GM19023 (cell line): ENCODE data around the gene SLC66A1.

Experiments used
- ATAC-seq: cut with Tn5 transposase; IDR thresholded peaks from one replicate; pipeline ENCODE4 v1.9.1; 2021; ENCODE audit warnings: mild to moderate bottlenecking, moderate library complexity; ENCODE audit not compliant: unreplicated experiment

SLC66A1 gene

DNA sequence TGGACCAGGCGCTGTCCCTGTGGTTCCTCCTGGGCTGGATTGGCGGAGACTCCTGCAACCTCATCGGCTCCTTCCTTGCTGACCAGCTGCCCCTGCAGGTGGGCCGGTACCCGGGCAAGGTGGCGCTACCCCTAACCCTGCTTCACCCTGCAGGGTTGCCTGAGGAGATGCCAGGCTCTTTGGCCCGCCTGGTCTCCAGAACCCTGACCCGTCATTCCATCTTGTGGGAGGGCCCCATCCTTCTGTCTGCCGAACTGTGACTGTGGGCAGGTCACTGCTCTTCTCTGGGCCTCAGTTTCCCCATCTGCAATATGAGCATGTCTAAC, 12.5 kb downstream of the SLC66A1 start:
- no peak for ATAC-seq

DNA sequence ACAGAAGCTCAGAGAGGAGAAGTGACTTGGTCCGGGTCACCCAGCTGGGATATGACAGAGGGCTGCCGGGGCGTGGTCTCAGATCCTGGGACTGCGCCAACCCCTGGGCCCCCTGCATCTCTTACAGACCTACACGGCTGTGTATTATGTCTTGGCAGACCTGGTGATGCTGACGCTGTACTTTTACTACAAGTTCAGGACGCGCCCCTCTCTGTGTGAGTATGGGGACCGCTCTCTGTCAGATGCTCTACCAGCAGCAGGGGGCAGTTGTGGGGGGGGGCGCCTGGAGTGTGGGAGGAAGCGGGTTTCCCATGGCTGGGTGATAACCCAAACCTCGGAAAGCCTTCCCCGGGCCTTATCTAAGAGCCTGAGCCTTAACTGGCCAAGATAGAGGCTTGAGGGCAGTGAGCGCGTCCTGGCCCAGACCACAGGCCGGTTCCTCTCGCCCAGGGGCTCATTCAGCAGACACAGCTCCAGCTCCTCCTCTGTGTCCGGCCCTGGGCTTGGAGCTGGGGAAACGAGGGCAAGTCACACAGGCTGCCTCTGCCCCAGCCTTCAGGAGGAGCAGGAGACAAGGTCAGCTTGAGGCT, 13.3 kb downstream of the SLC66A1 start:
- ATAC-seq: no peak

DNA sequence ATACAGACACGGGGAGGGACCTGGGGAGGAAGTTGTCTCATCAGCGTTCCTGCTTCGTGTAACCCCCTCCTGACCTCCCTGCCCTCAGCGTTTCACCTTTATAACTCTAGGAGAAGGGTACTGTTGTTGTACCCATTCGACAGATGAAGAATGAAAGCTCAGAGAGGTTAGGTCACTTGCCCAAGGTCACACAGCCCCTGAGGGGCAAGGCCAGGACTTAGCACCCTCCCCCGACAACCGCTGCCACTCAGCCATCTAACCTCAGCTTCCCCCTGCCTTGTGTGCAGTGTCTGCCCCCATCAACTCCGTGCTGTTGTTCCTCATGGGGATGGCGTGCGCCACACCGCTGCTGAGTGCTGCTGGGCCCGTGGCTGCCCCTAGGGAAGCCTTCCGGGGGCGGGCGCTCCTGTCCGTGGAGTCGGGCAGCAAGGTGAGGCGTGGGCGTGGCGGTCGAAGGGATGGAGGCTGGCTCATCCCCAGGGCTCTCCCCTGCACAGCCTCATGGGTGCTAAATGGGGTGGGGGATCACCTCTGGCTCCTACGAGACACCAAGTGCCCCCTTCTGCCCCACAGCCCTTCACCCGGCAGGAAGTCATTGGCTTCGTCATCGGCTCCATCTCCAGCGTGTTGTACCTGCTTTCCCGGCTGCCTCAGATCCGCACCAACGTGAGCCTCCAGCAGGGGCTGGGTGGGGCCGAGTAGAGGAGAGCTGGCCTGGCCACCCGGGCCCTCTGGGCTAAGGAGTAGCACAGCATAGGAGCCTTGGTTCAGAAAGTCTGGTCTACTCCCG, 14.0 kb downstream of the SLC66A1 start:
- no peak for ATAC-seq

DNA sequence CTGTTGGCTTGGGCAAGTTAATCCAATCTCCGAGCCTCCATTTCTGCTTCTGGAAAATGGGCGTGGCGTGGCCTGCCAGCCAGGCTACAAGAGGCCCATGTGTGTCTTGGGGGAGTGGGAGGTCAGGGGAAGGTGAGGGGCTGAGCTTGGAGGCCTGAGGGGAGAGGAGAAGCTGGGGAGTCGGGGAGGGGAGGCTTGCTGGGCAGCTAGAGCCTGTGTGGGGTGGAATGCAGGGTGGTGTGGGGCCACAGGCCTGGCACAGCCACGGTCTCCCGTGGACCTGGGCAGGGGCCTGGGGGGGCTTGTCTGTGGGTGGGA, 14.6 kb downstream of the SLC66A1 start:
- no peak for ATAC-seq

DNA sequence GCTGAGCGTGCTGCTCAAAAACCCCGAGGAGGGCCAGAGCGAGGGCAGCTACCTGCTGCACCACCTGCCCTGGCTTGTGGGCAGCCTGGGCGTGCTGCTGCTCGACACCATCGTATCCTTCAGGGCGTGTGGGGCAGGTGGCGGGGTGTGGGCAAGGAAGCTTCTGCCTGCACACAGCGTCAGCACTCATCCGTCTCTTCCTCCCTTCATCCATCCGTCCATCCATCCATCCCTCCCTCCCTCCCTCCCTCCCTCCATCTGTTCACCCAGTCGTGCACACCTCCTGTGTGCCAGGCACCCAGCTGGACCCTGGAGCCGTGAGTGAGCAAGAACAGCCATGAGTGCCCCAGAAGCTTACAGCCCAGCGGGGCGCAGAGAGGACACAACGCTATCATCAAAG, 15.2 kb downstream of the SLC66A1 start:
- ATAC-seq: no peak

DNA sequence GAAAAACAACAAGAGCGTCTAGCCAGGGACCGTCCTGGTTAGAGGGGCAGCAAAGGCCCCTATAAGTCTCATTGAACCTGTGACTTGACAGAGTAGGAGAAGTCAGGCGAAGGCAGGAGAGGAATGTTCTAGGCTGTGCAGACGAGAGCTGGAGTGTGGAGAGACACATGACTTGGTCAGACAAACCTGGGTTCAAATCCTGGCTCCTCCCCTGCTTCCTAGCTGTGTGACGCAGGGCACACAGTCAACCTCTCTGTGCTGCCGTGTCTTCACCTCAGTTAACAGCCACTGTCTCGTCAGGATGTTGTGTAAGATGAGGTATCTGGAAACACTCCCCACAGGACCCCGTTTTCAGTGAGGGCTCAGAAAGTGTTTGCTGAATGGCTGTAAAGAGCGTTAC, 15.6 kb downstream of the SLC66A1 start:
- ATAC-seq: no peak

DNA sequence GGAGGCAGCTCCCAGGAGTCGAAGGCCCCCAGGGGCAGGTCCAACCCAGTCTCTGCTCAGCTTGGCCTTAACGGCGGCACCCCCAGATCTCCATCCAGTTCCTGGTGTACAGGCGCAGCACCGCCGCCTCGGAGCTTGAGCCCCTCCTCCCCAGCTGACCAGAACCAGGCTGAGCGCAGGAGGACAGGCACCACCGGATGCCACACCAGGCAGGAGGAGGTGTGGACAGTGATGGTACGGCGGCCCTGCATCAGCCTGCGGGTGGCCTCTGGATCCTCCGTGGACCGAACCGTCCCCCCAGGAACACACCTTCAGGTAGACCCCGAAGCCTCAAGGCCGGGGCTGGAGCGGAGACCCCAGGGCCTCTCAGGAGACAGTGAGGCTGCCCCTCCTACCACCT, 16.4 kb downstream of the SLC66A1 start:
- ATAC-seq: no peak

DNA sequence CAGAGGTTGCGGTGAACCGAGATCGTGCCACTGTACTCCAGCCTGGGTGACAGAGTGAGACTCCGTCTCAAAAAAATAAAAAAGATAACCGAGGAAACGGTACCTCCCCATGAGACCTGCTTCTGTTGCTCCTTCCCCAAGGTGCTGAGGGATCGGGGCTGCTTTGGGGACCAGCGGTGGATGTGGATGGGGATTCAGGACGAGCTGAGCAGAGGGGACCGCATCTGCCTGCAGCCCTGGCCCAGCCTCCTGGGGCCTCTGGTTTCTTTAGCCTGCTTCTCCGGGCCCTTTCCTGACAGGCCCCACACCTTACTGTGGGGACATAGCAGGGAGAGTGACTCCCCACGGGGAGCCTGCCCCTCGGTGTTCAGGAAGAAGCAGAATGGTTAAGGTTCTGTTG, 17.1 kb downstream of the SLC66A1 start:
- no peak for ATAC-seq

DNA sequence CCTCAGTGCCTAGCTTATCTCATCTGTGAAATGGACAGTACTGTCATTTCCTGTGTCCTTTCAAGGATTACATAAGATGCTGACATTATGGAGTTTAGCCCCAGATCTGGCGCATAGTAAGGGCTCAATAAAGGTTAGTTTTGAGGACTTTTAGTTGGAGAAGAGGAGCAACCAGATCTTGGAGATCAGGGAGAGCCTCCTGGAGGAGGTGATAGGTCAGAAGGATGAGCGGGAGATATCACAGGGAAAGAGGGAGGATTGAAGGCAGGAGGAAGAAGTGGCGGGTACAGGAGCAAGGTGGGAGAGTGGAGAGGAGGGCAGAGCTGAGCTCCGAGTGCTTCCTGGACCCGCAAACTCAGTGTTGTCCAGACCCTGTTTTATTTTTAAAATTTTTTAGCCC, 17.5 kb downstream of the SLC66A1 start:
- ATAC-seq: no peak

DNA sequence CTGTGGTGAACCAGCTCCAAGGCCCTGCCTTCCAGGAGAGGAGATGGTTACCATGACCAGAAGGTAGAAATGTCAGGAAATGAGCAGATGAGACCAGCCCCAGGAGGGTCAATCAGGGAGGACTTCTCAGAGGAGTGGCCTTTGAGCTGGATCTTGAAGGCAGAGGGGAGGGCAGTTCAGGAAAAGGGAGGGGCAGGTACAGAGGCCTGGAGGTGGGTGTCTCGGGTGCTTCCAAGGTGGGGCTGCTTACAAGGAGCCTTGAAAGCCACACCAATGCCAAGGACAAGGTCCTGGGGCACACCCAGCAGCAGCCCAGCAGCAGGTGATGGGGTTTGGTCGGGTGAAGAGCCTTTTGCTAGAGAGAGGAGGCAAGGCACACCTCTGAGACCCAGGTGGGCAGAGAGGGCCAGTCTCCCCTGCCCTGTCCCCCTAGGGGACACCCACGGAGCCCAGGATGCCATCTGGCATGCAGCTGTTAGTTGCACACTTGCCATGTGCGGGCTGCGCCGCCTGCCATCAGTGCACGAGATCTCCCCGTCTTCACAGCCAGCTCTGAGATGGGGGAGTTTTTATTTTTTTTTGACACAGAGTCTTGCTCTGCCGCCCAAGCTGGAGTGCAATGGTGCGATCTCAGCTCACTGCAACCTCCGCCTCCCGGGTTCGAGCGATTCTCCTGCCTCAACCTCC, 18.5 kb downstream of the SLC66A1 start:
- ATAC-seq: no peak

DNA sequence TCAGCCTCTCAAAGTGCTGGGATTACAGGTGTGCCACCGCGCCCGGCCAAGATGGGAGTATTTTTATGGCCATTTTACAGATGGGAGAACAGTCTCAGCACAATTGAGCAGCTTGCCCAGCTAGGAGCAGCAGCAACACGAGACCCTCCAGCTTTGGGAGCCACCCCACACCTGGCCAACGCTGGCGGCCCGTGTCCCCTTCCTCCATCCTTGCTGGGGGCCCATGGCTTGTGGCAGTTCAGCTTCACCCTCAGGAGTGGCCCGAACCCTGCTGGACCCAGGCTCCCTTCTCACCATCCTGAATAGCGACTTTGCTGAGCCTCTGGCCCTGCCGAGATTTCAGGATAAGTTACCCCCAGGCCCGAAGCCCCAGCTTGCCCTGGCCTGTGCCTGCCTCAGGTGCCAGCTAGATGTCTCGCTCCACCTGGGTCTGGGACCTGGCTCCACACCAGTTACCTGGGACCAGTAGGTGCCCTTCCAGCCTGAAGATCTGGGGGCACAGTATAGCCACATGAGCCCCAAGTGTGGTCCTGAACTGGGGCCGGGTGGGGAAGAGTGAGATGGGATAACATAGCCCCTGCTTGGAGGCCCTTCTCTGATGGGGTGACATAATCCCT, 19.2 kb downstream of the SLC66A1 start:
- no peak for ATAC-seq

DNA sequence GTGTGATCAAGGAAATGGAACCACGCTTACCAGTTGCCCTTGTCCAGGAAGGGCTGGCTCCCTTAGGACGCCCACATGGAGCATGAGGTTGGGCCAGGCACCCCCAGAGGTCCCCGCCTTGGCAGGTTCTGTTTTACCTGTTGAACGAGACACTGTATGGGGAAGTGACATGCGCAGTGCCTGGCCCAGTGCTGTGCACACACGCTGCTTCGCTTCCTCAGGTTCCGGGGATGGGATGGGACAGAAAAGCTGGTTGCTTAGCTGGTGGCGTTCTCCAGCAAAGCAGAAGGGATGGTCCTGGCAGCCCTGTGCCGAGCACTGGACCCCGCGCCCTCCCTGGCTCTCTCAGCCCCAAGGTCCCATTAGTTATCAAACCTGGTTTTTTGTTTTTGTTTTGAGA, 20.7 kb downstream of the SLC66A1 start:
- no peak for ATAC-seq

DNA sequence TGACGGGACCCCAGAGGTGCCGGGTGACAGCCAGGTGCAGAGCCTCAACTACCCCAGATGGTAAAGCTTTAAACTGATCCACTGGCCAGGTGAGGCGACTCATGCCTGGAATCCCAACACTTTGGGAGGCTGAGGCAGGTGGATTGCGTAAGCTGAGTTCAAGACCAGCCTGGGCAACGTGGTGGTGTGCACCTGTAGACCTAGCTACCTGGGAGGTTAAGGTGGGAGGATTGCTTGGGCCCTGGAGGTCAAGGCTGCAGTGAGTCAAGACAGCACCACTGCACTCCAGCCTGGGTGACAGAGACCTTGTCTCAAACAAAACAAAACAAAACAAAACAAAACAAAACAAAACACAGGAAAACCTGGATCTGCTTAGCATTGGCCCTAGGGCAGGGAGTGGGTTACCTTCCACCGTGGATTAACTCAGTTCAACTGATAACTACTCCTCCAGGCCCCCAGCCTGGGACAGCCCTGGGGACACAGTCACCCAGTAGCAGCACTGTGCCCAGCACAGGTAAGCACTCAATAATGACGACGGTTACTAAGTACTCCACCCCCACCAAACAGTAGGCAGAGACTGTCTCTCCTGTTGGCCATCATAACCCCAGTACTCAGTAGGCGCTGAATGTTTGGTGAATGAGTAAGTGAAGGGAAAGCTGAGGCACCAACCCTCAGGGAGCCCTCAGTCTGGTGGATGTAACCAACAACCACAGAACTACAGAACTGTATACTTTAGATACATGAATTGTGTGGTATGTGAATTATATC, 21.6 kb downstream of the SLC66A1 start:
- ATAC-seq: no peak

DNA sequence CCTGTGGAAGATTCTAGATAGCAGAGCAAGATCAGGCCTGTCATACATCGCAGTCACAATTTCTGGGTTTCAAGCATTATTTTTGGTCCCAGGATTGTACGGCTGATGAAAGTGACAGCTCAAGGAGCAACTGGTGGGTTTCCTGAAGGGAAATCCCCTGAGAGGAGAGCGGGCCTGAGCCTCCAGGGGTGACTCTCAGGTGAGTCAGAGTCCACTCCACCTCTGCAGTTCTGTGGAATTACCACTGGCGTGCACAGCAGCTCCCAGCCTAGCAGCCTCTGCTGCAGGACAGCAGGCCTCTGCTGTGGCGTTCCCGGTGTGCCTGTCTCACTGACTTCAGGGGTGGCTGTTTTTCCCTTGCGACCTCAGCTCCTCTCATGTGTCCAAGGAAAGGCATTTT, 24.4 kb downstream of the SLC66A1 start:
- ATAC-seq: no peak

DNA sequence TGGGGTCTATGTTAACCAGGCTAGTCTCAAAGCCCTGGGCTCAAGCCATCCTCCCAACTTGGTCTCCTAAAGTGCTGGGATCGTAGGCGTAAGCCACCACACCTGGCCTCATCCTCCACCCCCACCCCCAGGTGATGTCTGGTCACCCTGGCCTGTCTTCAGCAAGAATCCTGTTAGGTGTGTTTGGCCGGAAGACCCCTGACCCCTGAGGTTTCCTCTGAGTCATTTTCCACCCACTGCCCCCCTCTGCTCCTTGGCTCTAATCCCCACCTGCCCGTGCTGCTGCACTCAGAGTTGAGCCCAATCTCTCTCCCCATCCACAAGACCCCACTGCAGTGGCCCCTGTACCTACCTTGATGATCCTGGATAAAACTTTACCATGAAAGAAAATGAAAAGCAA, 25.2 kb downstream of the SLC66A1 start:
- no peak for ATAC-seq

DNA sequence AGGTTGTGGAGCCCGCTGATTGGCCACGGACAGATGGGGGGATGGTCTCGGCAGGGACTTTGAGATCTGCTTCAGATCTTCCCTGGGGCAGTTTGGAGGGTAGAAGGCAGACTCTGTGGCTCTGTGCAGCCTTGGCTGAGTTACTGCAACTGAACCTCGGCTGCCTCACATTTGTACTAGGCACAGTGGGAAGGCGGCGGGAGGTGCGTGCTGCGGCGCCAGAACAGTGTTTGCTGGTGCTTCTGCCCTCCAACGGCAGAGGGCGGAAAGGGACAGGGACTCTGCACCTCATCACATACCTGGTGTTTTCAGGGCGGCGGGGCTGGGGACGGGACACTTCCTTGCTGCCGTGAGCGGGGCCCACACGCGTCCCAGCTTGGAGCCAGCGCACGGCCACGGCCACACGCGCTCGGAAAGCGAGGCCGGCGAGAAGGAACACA, 26.2 kb downstream of the SLC66A1 start:
- no peak for ATAC-seq

DNA sequence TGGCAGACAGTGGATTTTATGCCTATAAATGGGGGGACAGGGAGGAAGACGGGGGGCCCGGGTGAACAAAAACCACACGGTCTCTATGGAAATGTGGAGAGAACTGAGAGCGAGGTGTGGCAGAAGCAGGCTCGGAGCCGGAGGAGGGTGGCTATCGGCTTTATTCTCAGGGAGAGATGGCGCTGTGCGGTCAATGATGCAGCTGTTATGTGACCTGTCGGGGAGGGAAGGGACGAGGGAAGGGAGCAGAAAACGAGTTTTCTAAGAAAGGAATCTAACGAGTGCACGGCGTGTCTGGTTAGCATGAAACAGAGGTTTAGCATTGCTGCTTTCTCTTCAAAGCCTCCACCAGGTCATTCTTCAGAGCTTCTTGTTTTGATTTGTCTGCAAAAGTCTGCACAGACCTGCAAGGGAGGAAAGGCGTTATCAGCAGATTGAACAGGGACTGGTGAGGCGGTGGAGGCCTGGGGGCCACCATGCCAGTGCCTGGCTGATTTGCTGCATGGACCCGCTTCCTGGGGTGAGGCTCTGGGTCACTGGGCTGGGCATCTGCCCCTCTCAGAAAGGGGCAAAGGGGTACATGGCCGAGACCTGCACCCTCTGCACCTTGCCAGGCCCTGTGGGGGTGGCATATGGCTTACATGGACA, 27.2 kb downstream of the SLC66A1 start:
- no peak for ATAC-seq

DNA sequence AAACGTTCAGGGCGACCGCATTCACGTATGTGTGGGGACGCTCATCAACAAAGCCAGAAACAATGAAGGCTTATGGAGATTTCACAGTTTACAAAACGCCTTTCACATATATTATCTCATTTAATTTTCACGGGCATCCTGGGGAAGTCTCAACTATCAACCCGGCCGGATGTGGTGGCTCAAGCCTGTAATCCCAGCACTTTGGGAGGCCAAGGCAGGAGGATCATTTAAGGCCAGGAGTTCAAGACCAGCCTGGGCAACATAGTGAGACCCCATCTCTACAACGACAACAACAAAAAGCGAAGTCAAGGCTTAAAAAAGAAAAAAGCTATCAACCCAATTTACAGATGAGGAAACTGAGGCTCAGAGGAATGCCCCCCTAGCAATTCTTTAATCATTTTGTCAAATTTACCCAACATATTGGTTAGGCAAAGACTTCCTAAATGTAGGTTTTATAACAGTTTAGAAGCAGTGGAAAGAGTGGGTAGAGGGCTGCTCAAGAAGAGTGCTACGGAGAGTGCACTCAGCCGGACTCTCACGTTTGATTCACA, 28.3 kb downstream of the SLC66A1 start:
- no peak for ATAC-seq

DNA sequence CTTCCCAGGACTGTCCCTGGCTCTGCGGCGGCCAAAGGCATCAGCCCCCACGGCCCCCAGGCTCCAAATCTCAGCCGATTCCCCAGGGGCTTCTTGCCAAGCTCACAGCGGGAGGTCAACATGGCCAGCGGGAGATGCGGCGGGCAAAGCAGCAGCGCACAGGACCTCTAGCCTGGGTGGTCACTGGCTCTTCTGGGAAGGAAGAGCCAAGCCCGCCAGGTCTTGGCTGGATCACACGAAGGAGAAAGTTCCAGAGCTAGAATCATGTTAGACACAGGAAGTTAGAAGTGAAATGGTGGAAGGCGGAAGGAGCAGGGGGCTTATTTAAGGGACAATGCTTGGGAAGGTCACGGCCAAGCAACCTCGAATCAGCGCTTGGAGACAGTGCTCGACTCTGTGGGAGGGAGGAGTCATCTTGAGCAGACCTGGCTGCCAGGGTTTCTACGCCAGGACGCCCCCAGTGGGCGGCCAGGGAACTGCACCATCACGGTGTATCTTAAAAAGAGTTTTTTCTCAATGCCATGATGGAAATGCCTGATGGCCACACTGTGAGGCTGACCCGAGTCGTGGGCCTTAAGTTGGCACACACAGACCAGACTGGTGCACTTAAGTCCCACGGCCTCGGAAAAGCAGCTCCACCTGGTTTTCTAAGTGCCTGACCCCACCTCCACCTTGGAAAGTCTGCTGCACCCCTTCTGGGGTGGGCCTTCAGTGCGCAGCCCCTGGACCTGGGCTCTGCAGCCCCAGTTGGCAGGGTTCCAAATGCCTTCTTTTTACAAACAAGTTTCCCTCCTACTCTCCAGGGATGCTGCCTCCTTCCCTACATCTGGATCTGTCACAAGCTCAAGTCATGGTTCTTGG, 29.3 kb downstream of the SLC66A1 start:
- ATAC-seq: no peak
